ENCODE measurements around the gene FLRT3.

The FLRT3 gene

DNA sequence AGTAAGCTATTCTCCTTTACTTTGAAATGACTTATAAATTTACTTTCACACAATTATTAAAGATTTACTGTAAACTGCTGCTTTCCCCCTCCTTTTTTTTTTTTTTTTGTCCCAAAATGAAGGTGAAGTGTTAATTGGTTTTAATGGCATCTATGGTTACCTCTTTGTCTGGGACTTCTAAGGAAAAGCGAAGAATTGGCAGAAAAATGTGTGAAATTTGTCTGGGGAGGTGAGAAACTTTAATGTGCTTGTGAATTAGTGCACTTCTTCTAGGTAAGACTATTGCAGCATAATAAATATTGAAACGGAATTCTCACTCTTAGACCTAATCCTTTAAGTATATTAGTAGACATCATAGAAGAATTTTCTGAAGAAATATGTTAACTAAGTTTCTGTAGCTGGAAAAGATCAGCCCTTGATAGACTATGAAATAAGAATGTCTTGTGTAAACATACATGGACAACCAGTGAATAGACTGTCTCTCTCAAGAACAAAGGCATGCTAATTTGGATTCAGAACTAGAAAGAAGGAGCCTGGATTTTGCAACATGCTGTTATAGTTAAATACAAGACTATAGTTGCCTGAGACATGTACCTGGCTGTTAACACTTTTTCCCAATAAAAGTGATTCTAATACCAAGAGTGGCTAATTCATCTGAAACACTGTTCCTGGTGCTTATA lies 23.9 kb downstream of the FLRT3 start:
- no peak for DNase-seq

DNA sequence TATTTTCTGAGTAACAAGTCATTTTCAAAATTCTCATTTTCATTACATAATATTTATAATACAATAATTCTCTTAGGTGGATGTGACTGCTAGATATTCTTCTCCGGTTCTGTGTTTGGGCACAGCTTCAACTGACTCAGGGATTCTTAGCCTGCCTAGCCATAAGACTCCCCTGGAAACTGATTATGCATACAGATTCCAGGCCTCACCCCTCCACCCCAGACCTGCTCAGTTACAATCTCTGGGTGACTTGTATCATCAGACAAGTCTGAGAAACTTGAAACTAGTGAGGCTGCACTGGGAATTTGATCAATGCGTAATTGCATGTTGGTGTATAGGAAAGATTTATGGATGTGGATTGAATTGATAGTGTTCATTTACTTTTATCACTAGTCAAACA lies 25.4 kb downstream of the FLRT3 start:
- DNase-seq = no peak

DNA sequence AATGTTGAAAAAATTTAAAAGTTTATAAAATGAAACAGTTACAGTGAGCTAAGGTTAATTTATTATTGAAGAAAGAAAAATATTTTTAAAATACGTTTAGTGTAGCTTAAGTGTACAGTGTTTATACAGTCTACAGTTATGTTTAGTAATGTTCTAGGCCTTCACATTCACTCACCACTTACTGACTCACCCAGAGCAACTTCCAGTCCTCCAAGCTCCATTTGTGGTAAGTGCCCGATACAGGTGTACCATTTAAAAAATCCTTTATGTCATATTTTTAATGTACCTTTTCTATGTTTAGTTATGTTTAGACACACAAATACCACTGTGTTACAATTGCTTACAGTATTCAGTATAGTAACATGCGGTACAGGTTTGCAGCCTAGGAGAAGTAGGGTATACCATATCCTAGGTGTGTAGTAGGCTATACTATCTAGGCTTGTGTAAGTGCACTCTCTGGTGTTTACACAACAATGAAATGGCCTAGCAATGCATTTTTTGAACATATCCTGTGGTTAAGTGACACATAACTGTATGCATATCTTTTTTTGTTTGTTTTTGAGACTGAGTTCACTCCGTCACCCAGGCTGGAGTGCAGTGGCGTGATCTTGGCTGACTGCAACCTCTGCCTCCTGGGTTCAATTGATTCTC lies 26.3 kb downstream of the FLRT3 start:
- DNase-seq = no peak

DNA sequence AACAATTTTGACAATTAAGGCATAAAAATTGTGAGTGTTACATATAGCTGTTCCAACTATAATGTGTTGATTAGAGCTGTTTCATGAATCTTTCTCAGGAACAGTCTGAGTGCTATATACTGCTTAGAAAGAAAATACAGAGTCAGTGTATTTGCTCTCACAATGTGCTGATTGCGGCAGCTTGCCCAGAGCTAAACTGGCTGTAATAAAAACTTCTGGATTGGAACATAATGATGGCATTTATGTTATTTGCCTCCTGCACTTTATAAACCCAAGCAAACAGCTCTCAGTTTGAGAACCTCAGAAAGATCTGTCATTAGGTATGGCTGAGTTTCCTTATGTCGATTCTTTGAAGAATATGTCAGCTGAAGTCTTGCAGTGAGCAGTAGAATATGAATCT lies 29.5 kb downstream of the FLRT3 start:
- DNase-seq = no peak

DNA sequence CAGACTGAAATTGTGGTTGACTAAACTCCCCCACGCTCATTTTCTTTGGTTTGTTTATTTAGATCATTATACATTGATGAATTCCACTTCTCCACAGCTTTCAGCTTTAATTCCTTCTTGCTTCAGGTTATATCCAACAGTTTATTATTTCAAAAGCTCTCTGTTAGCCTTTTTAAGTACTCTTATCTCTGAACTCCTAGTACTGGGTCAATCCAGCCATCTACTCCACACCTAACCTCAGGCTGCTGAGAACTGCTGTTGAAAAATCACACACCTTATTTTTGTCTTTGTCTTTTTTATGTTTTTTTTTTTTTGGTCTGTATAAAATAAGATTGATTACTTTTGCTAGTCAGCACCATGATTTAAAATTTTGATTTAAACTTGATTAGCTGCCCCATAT lies 32.9 kb downstream of the FLRT3 start:
- DNase-seq = no peak

DNA sequence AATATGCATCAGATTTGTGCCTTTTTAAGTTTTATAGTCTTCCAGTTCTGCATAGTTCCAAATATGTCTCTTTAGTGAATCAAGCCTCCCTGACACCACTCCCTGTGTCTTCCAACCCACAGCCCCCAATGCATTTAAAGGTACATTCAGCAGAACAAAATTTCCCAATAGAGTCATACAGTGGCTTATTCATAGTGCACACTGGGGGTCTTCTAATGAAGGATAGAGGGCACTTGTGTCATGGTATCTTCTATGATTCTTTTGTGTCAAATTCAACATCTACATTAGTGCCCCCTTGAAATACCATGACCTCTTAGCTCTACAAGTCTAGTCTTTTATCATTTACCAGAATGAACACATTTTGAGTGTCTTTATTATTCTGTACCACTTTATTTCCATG lies 33.8 kb downstream of the FLRT3 start:
- no peak for DNase-seq

DNA sequence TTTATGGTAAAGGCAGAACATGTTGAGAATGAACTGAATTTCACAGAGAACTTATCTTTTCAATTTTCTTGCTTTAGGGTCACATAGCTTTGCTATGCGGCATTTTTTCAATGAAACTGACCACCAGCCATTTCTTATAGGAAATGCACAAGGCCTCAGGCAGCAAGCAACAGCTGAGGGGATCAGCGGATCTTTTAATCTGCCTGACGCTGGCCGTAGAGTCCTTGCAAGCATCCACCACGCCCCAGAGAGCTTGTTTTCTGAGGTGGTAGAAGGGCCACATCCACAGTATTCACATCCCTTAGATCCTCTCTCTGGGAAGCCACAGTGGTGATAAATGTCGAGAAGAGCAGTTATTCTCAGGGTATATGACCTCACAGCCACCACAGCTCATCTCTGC lies 34.3 kb downstream of the FLRT3 start:
- no peak for DNase-seq

DNA sequence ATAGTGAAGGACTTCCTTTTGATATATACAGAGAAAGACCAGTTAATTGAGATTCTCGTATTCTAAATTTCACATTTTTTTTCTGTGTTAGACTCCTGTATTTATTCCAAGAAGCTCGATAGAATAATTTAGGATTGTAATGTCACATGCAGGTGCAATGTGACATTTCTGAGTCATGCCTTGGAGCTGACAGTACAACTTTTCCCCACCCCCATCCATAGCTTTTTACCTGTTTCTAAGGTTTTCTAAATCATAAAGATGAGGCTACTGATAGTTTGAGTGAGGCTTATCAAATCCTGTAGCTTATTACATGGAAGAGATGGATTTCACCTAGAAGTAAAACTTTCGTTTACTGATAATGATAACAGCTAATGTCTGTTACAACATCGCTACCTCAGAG lies 37.6 kb downstream of the FLRT3 start:
- no peak for DNase-seq

DNA sequence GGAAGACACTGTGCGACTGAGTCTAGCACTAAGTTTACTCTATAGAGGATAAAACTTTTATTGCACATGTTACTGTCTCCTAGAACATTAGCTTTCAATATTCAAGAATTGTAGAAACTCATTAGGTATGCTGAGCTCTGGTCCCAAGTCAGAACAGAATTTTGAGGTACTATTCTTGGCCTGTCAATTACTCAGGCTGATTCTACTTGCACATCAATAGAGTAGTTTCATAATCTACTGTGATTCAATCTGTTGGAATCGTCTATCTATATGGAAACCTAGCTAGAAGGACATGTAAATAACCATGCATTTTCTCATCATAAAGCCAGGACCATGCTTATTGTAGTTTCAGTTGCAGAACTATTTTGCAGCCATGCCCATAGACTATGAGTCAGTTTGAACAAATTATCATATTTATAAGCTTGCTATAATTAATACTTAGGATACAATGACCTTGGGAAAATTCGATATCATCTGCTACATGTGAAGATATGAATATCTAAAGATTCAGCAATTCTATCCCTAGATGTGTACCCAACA lies 41.6 kb downstream of the FLRT3 start:
- DNase-seq = no peak

DNA sequence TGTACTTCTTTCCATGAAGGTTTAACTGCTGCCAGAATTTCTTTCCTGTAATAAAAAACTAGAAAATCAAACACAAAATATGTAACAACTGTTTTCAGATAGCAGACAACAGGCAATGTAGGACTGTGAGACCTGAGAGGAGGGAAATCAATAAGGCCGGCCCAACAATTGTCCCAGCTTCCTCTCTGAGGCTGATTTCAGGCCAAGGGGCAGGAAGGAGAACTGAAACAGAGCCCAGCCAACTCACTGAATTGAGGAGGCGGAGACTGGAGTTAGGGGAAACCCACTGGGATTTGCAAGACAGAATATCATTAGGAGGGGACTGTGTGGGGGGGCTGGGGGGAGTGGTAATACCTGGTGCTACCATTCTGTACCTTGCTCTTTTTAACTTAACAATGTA lies 42.2 kb downstream of the FLRT3 start:
- DNase-seq = no peak

DNA sequence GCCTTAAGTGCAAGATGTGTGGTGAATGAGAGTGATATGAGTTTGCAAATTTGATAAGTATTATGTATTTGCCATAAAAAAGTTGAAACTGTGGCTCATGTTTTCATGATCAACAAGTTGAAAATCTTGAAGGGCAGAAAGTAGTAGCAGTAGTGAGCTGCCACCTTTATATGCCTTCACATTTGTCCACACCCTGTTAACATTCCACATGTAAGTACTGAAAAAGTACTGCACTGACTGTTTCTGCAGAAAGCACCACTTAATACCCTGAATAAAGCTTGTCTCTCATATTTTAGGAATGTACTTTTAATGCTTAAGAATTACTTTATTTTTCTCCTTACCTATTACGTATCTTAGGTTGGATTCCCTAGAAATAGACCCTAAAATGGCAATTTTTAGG lies 45.9 kb downstream of the FLRT3 start:
- no peak for DNase-seq

DNA sequence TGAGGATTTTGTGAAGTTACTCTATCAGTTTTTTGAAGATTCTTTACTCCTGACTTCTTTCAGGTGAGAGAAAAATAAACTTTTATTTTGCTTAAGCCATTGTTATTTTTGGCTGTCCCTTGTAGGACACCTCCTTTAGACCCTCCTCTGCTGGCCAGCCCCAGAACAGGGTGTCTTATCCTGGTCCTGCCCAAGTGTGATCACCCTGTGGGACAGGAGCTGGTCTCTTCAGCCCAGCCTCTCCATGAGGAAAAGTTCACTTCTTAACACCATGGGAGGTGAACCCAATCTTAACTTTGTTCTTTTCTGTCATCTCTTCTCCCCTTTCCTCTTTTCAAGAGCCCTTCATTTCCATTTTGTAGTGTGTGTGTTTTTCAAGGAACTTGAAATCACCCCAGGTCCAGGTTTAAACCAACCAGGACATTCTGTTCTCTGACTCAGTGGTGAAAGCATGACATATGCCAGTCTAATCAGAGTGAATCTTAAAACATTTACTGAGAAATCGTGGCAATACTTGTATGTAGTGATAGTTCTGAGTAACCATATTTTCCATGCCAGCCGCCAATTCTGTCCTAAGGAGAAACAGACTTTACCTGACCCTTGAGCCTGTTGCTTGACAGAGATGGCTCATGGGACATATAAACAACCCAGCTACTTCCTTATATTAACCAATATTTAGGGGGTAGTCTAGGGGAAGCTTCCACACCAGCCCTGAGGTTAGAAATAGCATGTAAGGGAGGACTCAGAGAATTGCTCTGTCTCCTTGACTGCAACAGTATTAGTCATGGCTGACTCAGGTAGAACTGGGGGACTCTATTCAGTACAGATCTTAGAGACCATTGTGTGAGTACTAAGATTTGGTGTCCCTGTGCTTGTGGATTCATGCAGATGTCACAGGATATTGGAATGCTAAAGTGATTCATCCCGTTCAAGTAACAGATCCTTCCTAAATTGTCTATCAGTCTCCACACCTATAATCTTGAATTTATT lies 48.8 kb downstream of the FLRT3 start:
- DNase-seq = no peak

DNA sequence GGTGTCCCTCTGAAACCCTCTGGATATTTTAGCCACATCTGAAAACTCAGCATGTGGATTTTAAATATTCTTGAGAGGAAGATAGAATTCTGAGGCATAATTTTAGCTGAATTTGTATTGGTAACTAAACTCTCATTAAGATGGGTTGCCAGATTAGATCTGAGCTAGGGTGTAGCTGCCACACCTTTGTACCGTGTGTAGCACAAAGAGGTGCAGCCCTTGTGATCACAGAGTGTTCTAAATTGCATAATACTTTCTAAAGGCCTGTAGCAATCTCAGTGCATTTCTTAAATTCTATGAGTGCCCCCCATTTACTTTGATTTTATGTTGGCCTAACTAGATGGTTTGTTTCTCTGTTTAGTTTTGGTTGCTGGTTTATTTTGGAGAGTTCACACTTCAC lies 53.0 kb downstream of the FLRT3 start:
- DNase-seq = no peak

DNA sequence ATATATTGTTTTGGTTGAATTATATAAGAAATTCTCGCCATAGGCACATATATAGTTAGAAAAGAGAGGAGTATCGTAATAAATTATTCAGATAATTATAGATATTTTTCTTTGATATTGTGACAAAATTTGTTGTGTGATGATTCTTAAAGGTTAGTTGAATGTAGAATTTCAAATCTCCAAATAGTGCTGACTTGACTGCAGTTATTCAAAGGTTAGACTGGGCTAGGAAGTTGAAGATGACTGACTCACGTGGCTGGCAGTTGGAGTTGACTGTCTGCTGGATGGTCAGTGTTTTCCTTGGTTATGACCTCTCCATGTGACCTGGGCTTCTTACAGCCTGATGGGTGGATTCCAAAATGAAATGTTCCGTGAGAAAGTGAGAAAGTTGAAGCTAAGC lies 55.3 kb downstream of the FLRT3 start:
- DNase-seq = no peak
